Muscle of leg (tissue), 11 donors: Measurements from ENCODE around the gene RNF5. TPM values are rescaled to one million over a fixed set of nuclear protein-coding genes. Genes with fewer than 3 reads are reported as not detected.

Source experiments
- DNase-seq: peaks from one replicate; pipeline ENCODE4 v3.0.0; 2013
- H3K27ac ChIP-seq: one replicate; pipeline ENCODE4 v1.5.1; 2013; ENCODE audit warnings: mild to moderate bottlenecking, low read length, control low read depth
- H3K27me3 ChIP-seq: one replicate; pipeline ENCODE4 v1.6.1; 2013; ENCODE audit warnings: low read length; ENCODE audit not compliant: control insufficient read depth, insufficient read depth
- H3K36me3 ChIP-seq: one replicate; pipeline ENCODE4 v1.6.1; 2013; ENCODE audit warnings: low read length; ENCODE audit not compliant: control insufficient read depth, insufficient read depth
- H3K4me1 ChIP-seq: one replicate; pipeline ENCODE4 v1.6.1; 2013; ENCODE audit warnings: low read length; ENCODE audit not compliant: control insufficient read depth, insufficient read depth
- H3K4me3 ChIP-seq: one replicate; pipeline ENCODE4 v1.5.1; 2013; ENCODE audit warnings: low read length, control low read depth
- H3K9me3 ChIP-seq: replicated peaks from 2 replicates; pipeline ENCODE4 v1.6.1; 2013; ENCODE audit warnings: low read depth, low read length; ENCODE audit not compliant: control insufficient read depth
- WGBS: methylation state at CpG from one replicate; pipeline ENCODE4 v1.1.5; 2013; ENCODE audit warnings: missing lambda C conversion rate; ENCODE audit not compliant: insufficient coverage; 5-methylcytosine and 5-hydroxymethylcytosine counted together
- polyA plus RNA-seq, 8 donors: library from polyadenylated mRNA; unstranded; fragments of 120-200 nt; gene quantifications; one replicate each; pipeline versions ENCODE4 v1.2.1 to v1.2.3, GENCODE V29; 2013; ENCODE audit warnings: inconsistent platforms in 1 of 8, low replicate concordance in 1 of 8; ENCODE audit not compliant: insufficient read length in 8 of 8, insufficient read depth in 1 of 8
- total RNA-seq: library from RNA; stranded (reverse); fragments of 120-200 nt; gene quantifications from one replicate; pipeline ENCODE4 v1.2.4, GENCODE V29; 2013

Gene RNF5
- total and polyA plus RNA-seq, 9 donors: 41.5 to 57.5 (median 52.7) TPM

GRCh38 chr6:32222333-32223230 lies 44.4 kb downstream of the RNF5 start:
- no peaks in the 10 kb centered on the region for H3K4me1 ChIP-seq
- WGBS: 89% methylated on average over 7 of the region's 8 CpGs
- peak overlapping the region; percentile 22 for H3K4me3 ChIP-seq
- H3K27me3 ChIP-seq: no peaks in the 10 kb centered on the region
- DNase-seq: no peak
- H3K36me3 ChIP-seq: no peaks in the 10 kb centered on the region
- peak overlapping the region; percentile 69 for H3K27ac ChIP-seq
- H3K9me3 ChIP-seq: no peaks in the 10 kb centered on the region

- Histone ChIP-seq H3K9me3 (no peaks in the 10 kb centered on the region), H3K27ac (peak within 1 kb of the TSS; percentile 69), H3K4me1 (no peaks in the 10 kb centered on the region), H3K27me3 (no peaks in the 10 kb centered on the region), H3K36me3 (no peaks in the 10 kb centered on the region), H3K4me3 (peak within 1 kb of the TSS; percentile 22)
- WGBS: 50% methylated on average over 9 of the region's 20 CpGs
- DNase-seq: no peak
Measured at GRCh38 chr6:32223258-32224235, 45.3 kb downstream of the RNF5 start, which contains the start of gene NOTCH4. Gene NOTCH4 (minus strand): TSS chr6:32224067. CDS start chr6:32223928, 139 bp downstream.

GRCh38 chr6:32224696-32225095 lies 46.5 kb downstream of the RNF5 start:
- Histone ChIP-seq H3K4me1 (no peaks in the 10 kb centered on the region), H3K27me3 (no peaks in the 10 kb centered on the region), H3K36me3 (no peaks in the 10 kb centered on the region), H3K9me3 (no peaks in the 10 kb centered on the region), H3K27ac (peak overlapping the region; percentile 32), H3K4me3 (no peak overlapping the region)
- no CpG with 5 or more reads among the region's 2 CpGs for WGBS
- DNase-seq: no peak

GRCh38 chr6:32226434-32226833 lies 48.2 kb downstream of the RNF5 start:
- Histone ChIP-seq H3K9me3 (no peaks in the 10 kb centered on the region), H3K27ac (no peak overlapping the region), H3K4me1 (no peaks in the 10 kb centered on the region), H3K36me3 (no peaks in the 10 kb centered on the region), H3K4me3 (no peak overlapping the region), H3K27me3 (no peaks in the 10 kb centered on the region)
- no peak for DNase-seq
- 92% methylated on average over 2 of the region's 7 CpGs for WGBS

Other genes starting within 250 kb of the RNF5 start
- gene CFB, start 232.3 kb upstream of the RNF5 start, total RNA-seq: 1.6 TPM
- 1 to 10 TPM; 1.0 to 4.8 (median 2.0) TPM for gene CFB, start 232.3 kb upstream of the RNF5 start, polyA plus RNA-seq
- gene NELFE, start 219.4 kb upstream of the RNF5 start, total RNA-seq: 48.9 TPM
- 10 to 100 TPM; 64.7 to 72.6 (median 69.2) TPM for gene NELFE, start 219.4 kb upstream of the RNF5 start, polyA plus RNA-seq
- gene SKIC2, start 219.2 kb upstream of the RNF5 start, total RNA-seq: 21.8 TPM
- 10 to 100 TPM; 27.0 to 34.1 (median 30.8) TPM for gene SKIC2, start 219.2 kb upstream of the RNF5 start, polyA plus RNA-seq
- gene DXO, start 206.3 kb upstream of the RNF5 start, total RNA-seq: 10.7 TPM
- 10 to 100 TPM; 16.0 to 22.2 (median 17.4) TPM for gene DXO, start 206.3 kb upstream of the RNF5 start, polyA plus RNA-seq
- gene C4A, start 196.3 kb upstream of the RNF5 start, total RNA-seq: 13.0 TPM
- 10 to 100 TPM in 6 of 8 donors, 1 to 10 TPM in 2; 6.6 to 20.4 (median 15.8) TPM for gene C4A, start 196.3 kb upstream of the RNF5 start, polyA plus RNA-seq
- 15.6 TPM for gene C4B, start 163.6 kb upstream of the RNF5 start, total RNA-seq
- gene C4B, start 163.6 kb upstream of the RNF5 start, polyA plus RNA-seq: 10 to 100 TPM in 7 of 8 donors, 1 to 10 TPM in 1; 9.5 to 32.1 (median 24.1) TPM
- gene CYP21A2, start 140.0 kb upstream of the RNF5 start, total RNA-seq: 0.04 TPM
- 1 to 10 TPM in 3 of 8 donors, under 1 TPM in 5; 0.20 to 1.9 (median 0.62) TPM for gene CYP21A2, start 140.0 kb upstream of the RNF5 start, polyA plus RNA-seq
- gene TNXB, start 69.1 kb upstream of the RNF5 start, total RNA-seq: 108 TPM
- 100 to 1,000 TPM in 7 of 8 donors, 10 to 100 TPM in 1; 100.0 to 207 (median 127) TPM for gene TNXB, start 69.1 kb upstream of the RNF5 start, polyA plus RNA-seq
- gene ATF6B, start 50.2 kb upstream of the RNF5 start, total RNA-seq: 11.7 TPM
- 10 to 100 TPM; 38.3 to 53.3 (median 46.7) TPM for gene ATF6B, start 50.2 kb upstream of the RNF5 start, polyA plus RNA-seq
- 4.5 TPM for gene FKBPL, start 48.1 kb upstream of the RNF5 start, total RNA-seq
- gene FKBPL, start 48.1 kb upstream of the RNF5 start, polyA plus RNA-seq: 1 to 10 TPM; 4.0 to 6.0 (median 4.4) TPM
- gene PRRT1, start 26.5 kb upstream of the RNF5 start, total RNA-seq: 0.18 TPM
- 1 to 10 TPM in 7 of 8 donors, under 1 TPM in 1; 0.71 to 2.3 (median 1.2) TPM for gene PRRT1, start 26.5 kb upstream of the RNF5 start, polyA plus RNA-seq
- 15.3 TPM for gene PPT2, start 24.3 kb upstream of the RNF5 start, total RNA-seq
- gene PPT2, start 24.3 kb upstream of the RNF5 start, polyA plus RNA-seq: 10 to 100 TPM; 23.7 to 35.7 (median 31.6) TPM
- 28.9 TPM for gene EGFL8, start 13.8 kb upstream of the RNF5 start, total RNA-seq
- gene EGFL8, start 13.8 kb upstream of the RNF5 start, polyA plus RNA-seq: 10 to 100 TPM; 22.9 to 43.4 (median 27.7) TPM
- gene AGPAT1, start 2.3 kb upstream of the RNF5 start, total RNA-seq: 32.3 TPM
- gene AGPAT1, start 2.3 kb upstream of the RNF5 start, polyA plus RNA-seq: 10 to 100 TPM; 55.4 to 71.7 (median 61.8) TPM
- 3.7 TPM for gene AGER, start 5.8 kb downstream of the RNF5 start, total RNA-seq
- 10 to 100 TPM in 5 of 8 donors, 1 to 10 TPM in 3; 6.1 to 17.1 (median 10.9) TPM for gene AGER, start 5.8 kb downstream of the RNF5 start, polyA plus RNA-seq
- 31.3 TPM for gene PBX2, start 11.8 kb downstream of the RNF5 start, total RNA-seq
- gene PBX2, start 11.8 kb downstream of the RNF5 start, polyA plus RNA-seq: 100 to 1,000 TPM in 7 of 8 donors, 10 to 100 TPM in 1; 91.7 to 123 (median 113) TPM
- gene GPSM3, start 14.2 kb downstream of the RNF5 start, total RNA-seq: 4.3 TPM
- 1 to 10 TPM; 6.1 to 9.8 (median 7.7) TPM for gene GPSM3, start 14.2 kb downstream of the RNF5 start, polyA plus RNA-seq
- 14.0 TPM for gene NOTCH4, start 45.7 kb downstream of the RNF5 start, total RNA-seq
- 10 to 100 TPM; 15.9 to 30.4 (median 23.2) TPM for gene NOTCH4, start 45.7 kb downstream of the RNF5 start, polyA plus RNA-seq
- not detected for gene TSBP1, start 193.5 kb downstream of the RNF5 start, total RNA-seq
- under 1 TPM in 2 of 8 donors, not detected in 6; 0.07 to 0.09 TPM for gene TSBP1, start 193.5 kb downstream of the RNF5 start, polyA plus RNA-seq
- not detected for gene BTNL2, start 228.8 kb downstream of the RNF5 start, total RNA-seq
- under 1 TPM; 0.14 to 0.70 (median 0.42) TPM for gene BTNL2, start 228.8 kb downstream of the RNF5 start, polyA plus RNA-seq